GM12875 (cell line): Measurements from ENCODE around the gene RNF187.

Experiments used
- H3K4me3 ChIP-seq: one replicate; pipeline ENCODE4 v1.5.1; 2011; ENCODE audit warnings: low read depth, low read length, control low read depth
- TF ChIP-seq, protein P1 (sequence below): IDR thresholded peaks from 2 replicates; pipeline ENCODE4 v1.5.1; 2011; ENCODE audit warnings: low read depth, mild to moderate bottlenecking, control low read depth, inconsistent platforms, low read length, moderate library complexity, borderline replicate concordance; ENCODE audit not compliant: insufficient read depth

Gene RNF187

DNA sequence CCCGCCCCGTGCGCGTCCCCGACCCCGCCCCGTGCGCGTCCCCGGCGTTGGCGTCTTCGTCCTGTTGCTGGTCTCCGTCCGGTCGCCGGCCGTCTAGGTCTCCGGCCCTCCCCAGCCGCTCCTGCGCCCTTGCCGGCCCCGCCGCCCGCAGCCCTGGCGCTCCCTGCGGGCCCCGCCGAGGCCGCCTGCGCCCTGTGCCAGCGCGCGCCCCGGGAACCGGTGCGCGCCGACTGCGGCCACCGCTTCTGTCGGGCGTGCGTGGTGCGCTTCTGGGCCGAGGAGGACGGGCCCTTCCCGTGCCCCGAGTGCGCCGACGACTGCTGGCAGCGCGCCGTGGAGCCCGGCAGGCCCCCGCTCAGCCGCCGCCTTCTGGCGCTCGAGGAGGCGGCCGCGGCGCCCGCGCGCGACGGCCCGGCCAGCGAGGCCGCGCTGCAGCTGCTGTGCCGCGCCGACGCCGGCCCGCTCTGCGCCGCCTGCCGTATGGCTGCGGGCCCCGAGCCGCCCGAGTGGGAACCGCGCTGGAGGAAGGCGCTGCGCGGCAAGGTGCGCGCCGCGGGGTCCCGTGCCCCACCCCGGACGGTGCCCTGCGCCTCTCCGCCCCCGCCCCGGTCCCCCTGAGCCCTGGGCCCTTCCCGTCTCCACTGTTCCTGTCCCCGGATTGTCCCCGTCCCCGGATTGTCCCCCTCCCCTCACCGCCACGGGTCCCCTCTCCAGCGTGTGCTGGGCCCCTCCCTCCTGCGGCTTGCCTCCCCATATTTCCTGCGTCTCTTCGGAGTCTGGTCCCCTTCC is at the start of gene RNF187:
TSS of gene RNF187 (plus strand) at position 47 of the 789 bp plus-strand sequence.
- TF ChIP-seq, protein P1, sequence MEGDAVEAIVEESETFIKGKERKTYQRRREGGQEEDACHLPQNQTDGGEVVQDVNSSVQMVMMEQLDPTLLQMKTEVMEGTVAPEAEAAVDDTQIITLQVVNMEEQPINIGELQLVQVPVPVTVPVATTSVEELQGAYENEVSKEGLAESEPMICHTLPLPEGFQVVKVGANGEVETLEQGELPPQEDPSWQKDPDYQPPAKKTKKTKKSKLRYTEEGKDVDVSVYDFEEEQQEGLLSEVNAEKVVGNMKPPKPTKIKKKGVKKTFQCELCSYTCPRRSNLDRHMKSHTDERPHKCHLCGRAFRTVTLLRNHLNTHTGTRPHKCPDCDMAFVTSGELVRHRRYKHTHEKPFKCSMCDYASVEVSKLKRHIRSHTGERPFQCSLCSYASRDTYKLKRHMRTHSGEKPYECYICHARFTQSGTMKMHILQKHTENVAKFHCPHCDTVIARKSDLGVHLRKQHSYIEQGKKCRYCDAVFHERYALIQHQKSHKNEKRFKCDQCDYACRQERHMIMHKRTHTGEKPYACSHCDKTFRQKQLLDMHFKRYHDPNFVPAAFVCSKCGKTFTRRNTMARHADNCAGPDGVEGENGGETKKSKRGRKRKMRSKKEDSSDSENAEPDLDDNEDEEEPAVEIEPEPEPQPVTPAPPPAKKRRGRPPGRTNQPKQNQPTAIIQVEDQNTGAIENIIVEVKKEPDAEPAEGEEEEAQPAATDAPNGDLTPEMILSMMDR, result no peak
- H3K4me3 ChIP-seq, result peak within 1 kb of the TSS; percentile 99

GRCh38 chr1:228437424-228437962 is 49.7 kb upstream of the RNF187 start:
- H3K4me3 ChIP-seq, result no peak overlapping the region
- TF ChIP-seq, protein P1, result no peak

GRCh38 chr1:228438266-228438665 is 48.9 kb upstream of the RNF187 start:
- H3K4me3 ChIP-seq, result no peak overlapping the region
- TF ChIP-seq, protein P1, result no peak

GRCh38 chr1:228440761-228441500 is 46.3 kb upstream of the RNF187 start:
- H3K4me3 ChIP-seq, result no peak overlapping the region
- TF ChIP-seq, protein P1, result no peak

DNA sequence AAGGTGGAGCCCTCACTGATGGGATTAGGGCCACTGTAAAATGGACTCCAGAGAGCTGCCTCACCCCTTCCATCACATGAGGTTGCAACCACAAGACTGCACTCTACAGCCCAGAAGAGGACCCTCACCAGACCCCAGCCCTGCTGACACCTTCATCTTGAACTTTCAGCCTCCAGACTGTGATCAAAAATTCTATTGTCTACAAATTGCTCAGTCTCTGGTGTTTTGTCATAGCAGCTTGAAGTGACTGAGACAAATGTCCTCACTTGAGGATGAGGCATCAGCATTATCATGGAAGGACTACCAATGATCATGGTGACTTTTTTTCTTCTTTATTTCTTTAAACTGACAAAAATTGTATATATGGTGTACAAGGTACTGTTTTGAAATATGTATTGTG is 43.8 kb upstream of the RNF187 start:
- TF ChIP-seq, protein P1, result no peak

DNA sequence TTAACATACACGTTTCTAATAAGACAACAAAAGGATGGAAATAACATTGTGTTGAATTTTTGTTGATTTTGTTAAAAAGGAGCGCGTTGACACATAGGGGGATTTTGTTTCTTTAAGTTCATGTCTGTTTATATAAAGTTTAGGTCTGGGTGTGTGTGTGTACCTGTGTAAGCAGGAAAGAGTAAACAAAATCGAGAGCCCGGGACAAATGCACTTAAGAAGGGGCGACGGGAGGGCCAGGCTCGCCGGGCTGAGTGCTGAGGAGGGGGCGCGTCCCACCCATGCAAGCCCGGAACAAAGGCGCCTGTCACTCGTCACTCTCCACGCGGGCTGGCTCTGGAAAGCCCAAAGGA is 41.7 kb upstream of the RNF187 start:
- TF ChIP-seq, protein P1, result no peak
- no peak overlapping the region for H3K4me3 ChIP-seq

More for the DNA sequence above, 43.8 kb upstream of the RNF187 start:
- no peak overlapping the region for H3K4me3 ChIP-seq
